H9 (cell line): Measurements from ENCODE around the gene PXT1. TPM values are rescaled to one million over a fixed set of nuclear protein-coding genes. Genes with fewer than 3 reads are reported as not detected.

Experiments used
- DNase-seq: peaks from one replicate; pipeline ENCODE4 v3.0.0-alpha.2; 2017
- H2AFZ ChIP-seq: one replicate; pipeline ENCODE4 v1.6.1; 2013; ENCODE audit warnings: mild to moderate bottlenecking, low read length, control low read depth, moderate library complexity
- H2AK5ac ChIP-seq: 2 replicates; pipeline ENCODE4 v1.6.1; 2013; ENCODE audit warnings: low read length, control low read depth, mixed read lengths; ENCODE audit not compliant: insufficient read length
- H2BK120ac ChIP-seq: one replicate; pipeline ENCODE4 v1.6.1; 2013; ENCODE audit warnings: low read depth, mild to moderate bottlenecking, low read length, control low read depth, inconsistent platforms; ENCODE audit not compliant: poor library complexity, severe bottlenecking
- H2BK12ac ChIP-seq: 2 replicates; pipeline ENCODE4 v1.6.1; 2013; ENCODE audit warnings: low read length, control low read depth, mixed read lengths, low read depth; ENCODE audit not compliant: insufficient read length
- H2BK15ac ChIP-seq: 2 replicates; pipeline ENCODE4 v1.6.1; 2013; ENCODE audit warnings: low read depth, low read length, control low read depth
- H2BK20ac ChIP-seq: one replicate; pipeline ENCODE4 v1.6.1; 2013; ENCODE audit warnings: low read depth, mild to moderate bottlenecking, low read length, control low read depth, inconsistent platforms; ENCODE audit not compliant: poor library complexity, severe bottlenecking
- H2BK5ac ChIP-seq: 2 replicates; pipeline ENCODE4 v1.6.1; 2013; ENCODE audit warnings: low read length, control low read depth, mixed read lengths; ENCODE audit not compliant: insufficient read length
- H3K14ac ChIP-seq: 2 replicates; pipeline ENCODE4 v1.6.1; 2013; ENCODE audit warnings: low read length, control low read depth; ENCODE audit not compliant: insufficient read depth
- H3K18ac ChIP-seq: 2 replicates; pipeline ENCODE4 v1.6.1; 2013; ENCODE audit warnings: low read depth, mild to moderate bottlenecking, mixed read lengths, low read length, control low read depth; ENCODE audit not compliant: insufficient read length
- H3K23ac ChIP-seq: 2 replicates; pipeline ENCODE4 v1.6.1; 2013; ENCODE audit warnings: low read length, control low read depth, mixed read lengths, low read depth; ENCODE audit not compliant: insufficient read length
- H3K23me2 ChIP-seq: 2 replicates; pipeline ENCODE4 v1.6.1; 2013; ENCODE audit warnings: low read depth, mild to moderate bottlenecking, mixed read lengths, low read length, control low read depth; ENCODE audit not compliant: insufficient read length, poor library complexity, severe bottlenecking
- H3K27ac ChIP-seq: 2 replicates; pipeline ENCODE4 v1.5.1; 2013; ENCODE audit warnings: low read length, control low read depth, mixed read lengths, low read depth; ENCODE audit not compliant: insufficient read length
- H3K27me3 ChIP-seq: 2 replicates; pipeline ENCODE4 v1.6.1; 2013; ENCODE audit warnings: low read length, control low read depth, inconsistent platforms; ENCODE audit not compliant: insufficient read depth
- H3K4ac ChIP-seq: 2 replicates; pipeline ENCODE4 v1.6.1; 2013; ENCODE audit warnings: low read depth, mild to moderate bottlenecking, control low read depth, inconsistent platforms, low read length, moderate library complexity
- H3K4me1 ChIP-seq: 2 replicates; pipeline ENCODE4 v1.6.1; 2013; ENCODE audit warnings: low read length, control low read depth, inconsistent platforms; ENCODE audit not compliant: insufficient read depth
- H3K4me2 ChIP-seq: 2 replicates; pipeline ENCODE4 v1.6.1; 2013; ENCODE audit warnings: low read length, control low read depth, mixed read lengths; ENCODE audit not compliant: insufficient read length, insufficient read depth
- H3K56ac ChIP-seq: 2 replicates; pipeline ENCODE4 v1.6.1; 2013; ENCODE audit warnings: low read depth, mild to moderate bottlenecking, mixed read lengths, low read length, control low read depth; ENCODE audit not compliant: insufficient read length
- H3K79me1 ChIP-seq: 2 replicates; pipeline ENCODE4 v1.6.1; 2013; ENCODE audit warnings: low read depth, mild to moderate bottlenecking, moderate library complexity, low read length, control low read depth, inconsistent platforms; ENCODE audit not compliant: insufficient read depth, poor library complexity, severe bottlenecking
- H3K79me2 ChIP-seq: 2 replicates; pipeline ENCODE4 v1.6.1; 2013; ENCODE audit warnings: low read length, control low read depth, inconsistent platforms; ENCODE audit not compliant: insufficient read depth
- H3K9ac ChIP-seq: 2 replicates; pipeline ENCODE4 v1.6.1; 2013; ENCODE audit warnings: low read length, control low read depth, mixed read lengths; ENCODE audit not compliant: insufficient read length; ENCODE audit errors: extremely low read depth
- H3K9me3 ChIP-seq: one replicate; pipeline ENCODE4 v1.6.1; 2013; ENCODE audit warnings: low read depth, low read length, inconsistent platforms; ENCODE audit not compliant: control insufficient read depth
- H3T11ph ChIP-seq: one replicate; pipeline ENCODE4 v1.6.1; 2013; ENCODE audit warnings: mild to moderate bottlenecking, low read length, control low read depth, inconsistent platforms
- H4K20me1 ChIP-seq: one replicate; pipeline ENCODE4 v1.6.1; 2013; ENCODE audit not compliant: control insufficient read depth, insufficient read length, insufficient read depth
- H4K5ac ChIP-seq: 2 replicates; pipeline ENCODE4 v1.6.1; 2013; ENCODE audit warnings: low read depth, mild to moderate bottlenecking, mixed read lengths, low read length, control low read depth; ENCODE audit not compliant: insufficient read length
- H4K8ac ChIP-seq: replicated peaks from 2 replicates; pipeline ENCODE4 v1.6.1; 2013; ENCODE audit warnings: low read length, control low read depth, mixed read lengths, low read depth; ENCODE audit not compliant: insufficient read length
- H4K91ac ChIP-seq: 2 replicates; pipeline ENCODE4 v1.6.1; 2013; ENCODE audit warnings: low read depth, mild to moderate bottlenecking, moderate library complexity, mixed read lengths, low read length, control low read depth; ENCODE audit not compliant: insufficient read length
- H3K27ac Mint-ChIP-seq, 3 experiments: 2 replicates in 2 of 3; 3 replicates in 1 of 3; pipeline ENCODE4 v1.8.0; 2020 to 2021; ENCODE audit warnings: mixed read lengths in 3 of 3, mild to moderate bottlenecking in 1 of 3, moderate library complexity in 1 of 3
- H3K27me3 Mint-ChIP-seq: 2 replicates; pipeline ENCODE4 v1.8.0; 2021; ENCODE audit warnings: low read depth, mild to moderate bottlenecking, moderate library complexity, mixed read lengths
- H3K36me3 Mint-ChIP-seq, 3 experiments: 2 replicates in 2 of 3; 3 replicates in 1 of 3; pipeline ENCODE4 v1.8.0; 2020 to 2021; ENCODE audit warnings: low read depth in 3 of 3, mixed read lengths in 3 of 3; ENCODE audit not compliant: insufficient read depth in 1 of 3
- H3K4me1 Mint-ChIP-seq, 2 experiments: 2 replicates each; pipeline ENCODE4 v1.8.0; 2020; ENCODE audit warnings: mixed read lengths in 2 of 2
- H3K4me3 Mint-ChIP-seq, 2 experiments: 2 replicates in 1 of 2; 3 replicates in 1 of 2; pipeline ENCODE4 v1.8.0; 2020 to 2021; ENCODE audit warnings: mild to moderate bottlenecking in 2 of 2, mixed read lengths in 2 of 2, moderate library complexity in 1 of 2
- H3K9me3 Mint-ChIP-seq, 2 experiments: 2 replicates in 1 of 2; 3 replicates in 1 of 2; pipeline ENCODE4 v1.8.0; 2020; ENCODE audit warnings: mild to moderate bottlenecking in 2 of 2, mixed read lengths in 2 of 2, moderate library complexity in 1 of 2
- WGBS: extraction: QIAGEN DNeasy Blood & Tissue Kit; methylation state at CpG from one replicate; pipeline ENCODE4 v1.1.7; 2013; ENCODE audit warnings: missing lambda C conversion rate, low lambda C conversion rate, mixed read lengths; ENCODE audit not compliant: insufficient read length; ENCODE audit errors: extremely low coverage; 5-methylcytosine and 5-hydroxymethylcytosine counted together
- total RNA-seq: library from RNA; stranded (reverse); gene quantifications from 2 replicates; pipeline ENCODE4 v1.2.1, GENCODE V29; 2021
- TF ChIP-seq, protein P1 (sequence below): fragments of 200-600 bp; sonication (generic); conservative IDR thresholded peaks from 3 replicates; pipeline ENCODE4 v1.8.0; 2021; ENCODE audit warnings: antibody characterized with exemption, mild to moderate bottlenecking

The PXT1 gene
- total RNA-seq, 1 experiment from 2014 or later = not detected

GRCh38 chr6:36404164-36404563, 38.5 kb downstream of the PXT1 start:
- no peak overlapping the region for H4K5ac ChIP-seq
- H3K27me3 ChIP-seq = no peaks in the 10 kb centered on the region
- H3K4me1 ChIP-seq = no peaks in the 10 kb centered on the region
- H3T11ph ChIP-seq = no peak overlapping the region
- no peak overlapping the region for H4K8ac ChIP-seq
- no peak overlapping the region for H3K56ac ChIP-seq
- H3K9me3 Mint-ChIP-seq = no peaks in the 10 kb centered on the region
- WGBS = no CpG with 5 or more reads among the region's 4 CpGs
- no peaks in the 10 kb centered on the region for H3K4me1 Mint-ChIP-seq
- no peaks in the 10 kb centered on the region for H3K23me2 ChIP-seq
- H3K23ac ChIP-seq = no peak overlapping the region
- no peaks in the 10 kb centered on the region for H3K79me1 ChIP-seq
- no peak overlapping the region for H3K27ac Mint-ChIP-seq
- no peak overlapping the region for H3K27ac ChIP-seq
- no peak overlapping the region for H3K4me2 ChIP-seq
- no peaks in the 10 kb centered on the region for H4K20me1 ChIP-seq
- H2AK5ac ChIP-seq = no peak overlapping the region
- H3K9me3 ChIP-seq = no peaks in the 10 kb centered on the region
- H3K4me3 Mint-ChIP-seq = no peak overlapping the region
- H3K79me2 ChIP-seq = no peaks in the 10 kb centered on the region
- H3K18ac ChIP-seq = no peak overlapping the region
- no peak overlapping the region for H2BK20ac ChIP-seq
- H2BK15ac ChIP-seq = no peak overlapping the region
- peaks cover 2% of the 10 kb centered on the region; the same call in 1 of the 2 replicates for H3K27me3 Mint-ChIP-seq
- no peak overlapping the region for H3K4ac ChIP-seq
- H3K36me3 Mint-ChIP-seq = no peaks in the 10 kb centered on the region
- H2BK12ac ChIP-seq = no peak overlapping the region
- no peak overlapping the region for H3K9ac ChIP-seq
- no peak overlapping the region for H2AFZ ChIP-seq
- H3K14ac ChIP-seq = no peak overlapping the region
- TF ChIP-seq, protein P1, sequence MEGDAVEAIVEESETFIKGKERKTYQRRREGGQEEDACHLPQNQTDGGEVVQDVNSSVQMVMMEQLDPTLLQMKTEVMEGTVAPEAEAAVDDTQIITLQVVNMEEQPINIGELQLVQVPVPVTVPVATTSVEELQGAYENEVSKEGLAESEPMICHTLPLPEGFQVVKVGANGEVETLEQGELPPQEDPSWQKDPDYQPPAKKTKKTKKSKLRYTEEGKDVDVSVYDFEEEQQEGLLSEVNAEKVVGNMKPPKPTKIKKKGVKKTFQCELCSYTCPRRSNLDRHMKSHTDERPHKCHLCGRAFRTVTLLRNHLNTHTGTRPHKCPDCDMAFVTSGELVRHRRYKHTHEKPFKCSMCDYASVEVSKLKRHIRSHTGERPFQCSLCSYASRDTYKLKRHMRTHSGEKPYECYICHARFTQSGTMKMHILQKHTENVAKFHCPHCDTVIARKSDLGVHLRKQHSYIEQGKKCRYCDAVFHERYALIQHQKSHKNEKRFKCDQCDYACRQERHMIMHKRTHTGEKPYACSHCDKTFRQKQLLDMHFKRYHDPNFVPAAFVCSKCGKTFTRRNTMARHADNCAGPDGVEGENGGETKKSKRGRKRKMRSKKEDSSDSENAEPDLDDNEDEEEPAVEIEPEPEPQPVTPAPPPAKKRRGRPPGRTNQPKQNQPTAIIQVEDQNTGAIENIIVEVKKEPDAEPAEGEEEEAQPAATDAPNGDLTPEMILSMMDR = no peak
- no peak overlapping the region for H2BK120ac ChIP-seq
- no peak overlapping the region for H4K91ac ChIP-seq
- H2BK5ac ChIP-seq = no peak overlapping the region
- no peak for DNase-seq
